Activated effector memory CD4-positive, alpha-beta T cell treated with anti-CD3 and anti-CD28 coated beads, Interleukin-2, amount 50 U/mL, for 16 hours (primary cell): ENCODE measurements around the gene BRD3OS.

Experiments used
- DNase-seq: peaks from one replicate; pipeline ENCODE4 v3.0.0-alpha.2; 2020

The BRD3OS gene

GRCh38 chr9:133989625-133990365, 35.5 kb upstream of the BRD3OS start:
- DNase-seq: no peak

- DNase-seq: no peak
These were observed 34.7 kb upstream of the BRD3OS start for GRCh38 chr9:133990366-133991213.

- no peak for DNase-seq
These were observed 33.9 kb upstream of the BRD3OS start for GRCh38 chr9:133991214-133991921.

- peak; percentile 77 for DNase-seq
These were observed 33.1 kb upstream of the BRD3OS start, which contains the start of gene VAV2 for GRCh38 chr9:133991964-133992779. Gene VAV2, minus strand, starts transcription at chr9:133992324. Its CDS starts 46 bp downstream, at chr9:133992278.

GRCh38 chr9:133992780-133993634, 32.3 kb upstream of the BRD3OS start:
- DNase-seq: peak; percentile 88

GRCh38 chr9:133993635-133994253, 31.5 kb upstream of the BRD3OS start:
- DNase-seq: no peak

GRCh38 chr9:133994353-133995011, 30.8 kb upstream of the BRD3OS start:
- peak; percentile 92 for DNase-seq

- DNase-seq: no peak
These were observed 30.0 kb upstream of the BRD3OS start for GRCh38 chr9:133995012-133995896.

GRCh38 chr9:133996531-133997520, 28.5 kb upstream of the BRD3OS start:
- DNase-seq: no peak

GRCh38 chr9:133997584-133997983, 27.7 kb upstream of the BRD3OS start:
- no peak for DNase-seq

- no peak for DNase-seq
These were observed 26.2 kb upstream of the BRD3OS start for GRCh38 chr9:133998915-133999595.

GRCh38 chr9:133999851-134000265, 25.4 kb upstream of the BRD3OS start:
- DNase-seq: no peak

GRCh38 chr9:134002796-134003195, 22.5 kb upstream of the BRD3OS start:
- DNase-seq: no peak

GRCh38 chr9:134003237-134003636, 22.0 kb upstream of the BRD3OS start:
- DNase-seq: no peak

GRCh38 chr9:134004131-134004873, 21.0 kb upstream of the BRD3OS start:
- no peak for DNase-seq

GRCh38 chr9:134004881-134005280, 20.4 kb upstream of the BRD3OS start:
- DNase-seq: no peak

- no peak for DNase-seq
These were observed 19.9 kb upstream of the BRD3OS start for GRCh38 chr9:134005381-134005780.
